CD14-positive monocyte (primary cell): Measurements from ENCODE around the gene PLEKHM3. TPM values are rescaled to one million over a fixed set of nuclear protein-coding genes. Genes with fewer than 3 reads are reported as not detected.
A peak's percentile ranks its signal among the peaks of the same experiment; 100 is the strongest.

Experiments
- DNase-seq, 3 donors: peaks; one replicate each; pipeline ENCODE4 v3.0.0-alpha.2; 2011 to 2022
- H2AFZ ChIP-seq: 2 replicates; pipeline ENCODE4 v1.6.0; 2012; ENCODE audit warnings: mild to moderate bottlenecking, low read depth, low read length, inconsistent platforms; ENCODE audit not compliant: insufficient read depth, poor library complexity, severe bottlenecking
- H3K27ac ChIP-seq, 2 donors: 1 replicate in 1 of 2; 2 replicates in 1 of 2; pipeline ENCODE4 v1.5.1; 2012 to 2013; ENCODE audit warnings: low read length in 2 of 2, control low read depth in 1 of 2, inconsistent platforms in 1 of 2, low read depth in 1 of 2, mild to moderate bottlenecking in 1 of 2
- H3K27me3 ChIP-seq, 2 donors: one replicate each; pipeline versions ENCODE4 v1.6.0 to v1.6.1; 2011 to 2013; ENCODE audit warnings: low read length in 2 of 2; ENCODE audit not compliant: control insufficient read depth in 2 of 2, insufficient read depth in 2 of 2
- H3K36me3 ChIP-seq, 2 donors: replicated peaks in 1 of 2; 1 replicate in 1 of 2; 2 replicates in 1 of 2; pipeline versions ENCODE4 v1.5.1 to v1.6.1; 2012 to 2013; ENCODE audit warnings: low read length in 2 of 2, control low read depth in 1 of 2, inconsistent platforms in 1 of 2, mild to moderate bottlenecking in 1 of 2; ENCODE audit not compliant: insufficient read depth in 2 of 2, control insufficient read depth in 1 of 2
- H3K4me1 ChIP-seq, 2 donors: 1 replicate in 1 of 2; 2 replicates in 1 of 2; pipeline versions ENCODE4 v1.5.1 to v1.6.1; 2012 to 2013; ENCODE audit warnings: low read length in 2 of 2, control low read depth in 1 of 2, inconsistent platforms in 1 of 2, mild to moderate bottlenecking in 1 of 2, moderate library complexity in 1 of 2; ENCODE audit not compliant: insufficient read depth in 2 of 2, control insufficient read depth in 1 of 2
- H3K4me2 ChIP-seq: replicated peaks from 2 replicates; pipeline ENCODE3; 2012; ENCODE audit warnings: low read length, moderate library complexity, mild to moderate bottlenecking; ENCODE audit not compliant: poor library complexity, severe bottlenecking; ENCODE audit errors: extremely low read depth
- H3K4me3 ChIP-seq, 3 experiments: fragments of 200-600 bp in 1 of 3; sonication (generic) in 1 of 3; replicated peaks in 1 of 3; 1 replicate in 2 of 3; 2 replicates in 1 of 3; pipeline ENCODE4 v1.5.1; 2011 to 2013; ENCODE audit warnings: low read length in 3 of 3, mild to moderate bottlenecking in 3 of 3, control low read depth in 2 of 3, low read depth in 2 of 3, inconsistent platforms in 1 of 3, moderate library complexity in 1 of 3
- H3K79me2 ChIP-seq: 2 replicates; pipeline ENCODE4 v1.6.0; 2012; ENCODE audit warnings: mild to moderate bottlenecking, control low read depth, inconsistent platforms, low read length, moderate library complexity; ENCODE audit not compliant: insufficient read depth
- H3K9ac ChIP-seq: 2 replicates; pipeline ENCODE4 v1.6.0; 2017; ENCODE audit warnings: low read length, mild to moderate bottlenecking; ENCODE audit not compliant: insufficient read depth, poor library complexity, severe bottlenecking
- H3K9me3 ChIP-seq, 2 donors: replicated peaks in 1 of 2; 1 replicate in 1 of 2; 2 replicates in 1 of 2; pipeline versions ENCODE4 v1.5.1 to v1.6.1; 2012 to 2013; ENCODE audit warnings: low read length in 2 of 2, control low read depth in 1 of 2; ENCODE audit not compliant: control insufficient read depth in 1 of 2, insufficient read depth in 1 of 2
- H4K20me1 ChIP-seq: 2 replicates; pipeline ENCODE4 v1.6.0; 2012; ENCODE audit warnings: mild to moderate bottlenecking, low read length, control low read depth, moderate library complexity; ENCODE audit not compliant: insufficient read depth
- H3K27ac Mint-ChIP-seq, 7 donors: one replicate each; pipeline ENCODE4 v1.8.0; 2020; ENCODE audit warnings: mild to moderate bottlenecking in 7 of 7, mixed read lengths in 7 of 7, moderate library complexity in 6 of 7, inconsistent platforms in 2 of 7
- H3K27me3 Mint-ChIP-seq, 3 donors: one replicate each; pipeline ENCODE4 v1.8.0; 2021 to 2022; ENCODE audit warnings: low read depth in 3 of 3, mild to moderate bottlenecking in 3 of 3, mixed read lengths in 3 of 3, moderate library complexity in 3 of 3, inconsistent platforms in 1 of 3
- H3K36me3 Mint-ChIP-seq, 2 donors: one replicate each; pipeline ENCODE4 v1.8.0; 2020; ENCODE audit warnings: mixed read lengths in 2 of 2, inconsistent platforms in 1 of 2, mild to moderate bottlenecking in 1 of 2
- H3K4me1 Mint-ChIP-seq: one replicate; pipeline ENCODE4 v1.8.0; 2020; ENCODE audit warnings: mild to moderate bottlenecking, mixed read lengths
- H3K4me3 Mint-ChIP-seq, 2 donors: one replicate each; pipeline ENCODE4 v1.8.0; 2020; ENCODE audit warnings: mild to moderate bottlenecking in 2 of 2, mixed read lengths in 2 of 2, moderate library complexity in 1 of 2
- H3K9me3 Mint-ChIP-seq, 7 donors: one replicate each; pipeline ENCODE4 v1.8.0; 2020 to 2022; ENCODE audit warnings: mixed read lengths in 7 of 7, mild to moderate bottlenecking in 6 of 7, moderate library complexity in 6 of 7, inconsistent platforms in 2 of 7
- WGBS: methylation state at CpG from one replicate; pipeline ENCODE4 v1.1.5; 2013; ENCODE audit warnings: missing lambda C conversion rate; ENCODE audit not compliant: insufficient coverage; 5-methylcytosine and 5-hydroxymethylcytosine counted together
- intact Hi-C, 2 donors: fragments of 100-400 bp; cut with micrococcal nuclease; formaldehyde crosslinking; loops; one replicate each; pipeline versions ENCODE4 v1.15.0 to v1.15.1; 2023
- polyA plus RNA-seq, 3 donors: library from polyadenylated mRNA; depleted of rRNA in 1 of 3; unstranded in 2 of 3; stranded (reverse) in 1 of 3; fragments of 300-500 nt in 2 of 3; fragments of >200 nt in 1 of 3; fragmentation: Illumina TruSeq in 2 of 3; gene quantifications; 1 replicate in 2 of 3; 2 replicates in 1 of 3; pipeline ENCODE4 v1.2.3, GENCODE V29; 2012 to 2021
- TF ChIP-seq, protein P1 (sequence below): fragments of 200-600 bp; IDR thresholded peaks from one replicate; pipeline ENCODE4 v1.8.0; 2022; ENCODE audit warnings: antibody characterized with exemption, mild to moderate bottlenecking

PLEKHM3 gene
- polyA plus RNA-seq, 3 donors, result 3.0 to 8.0 (median 3.0) TPM

DNA sequence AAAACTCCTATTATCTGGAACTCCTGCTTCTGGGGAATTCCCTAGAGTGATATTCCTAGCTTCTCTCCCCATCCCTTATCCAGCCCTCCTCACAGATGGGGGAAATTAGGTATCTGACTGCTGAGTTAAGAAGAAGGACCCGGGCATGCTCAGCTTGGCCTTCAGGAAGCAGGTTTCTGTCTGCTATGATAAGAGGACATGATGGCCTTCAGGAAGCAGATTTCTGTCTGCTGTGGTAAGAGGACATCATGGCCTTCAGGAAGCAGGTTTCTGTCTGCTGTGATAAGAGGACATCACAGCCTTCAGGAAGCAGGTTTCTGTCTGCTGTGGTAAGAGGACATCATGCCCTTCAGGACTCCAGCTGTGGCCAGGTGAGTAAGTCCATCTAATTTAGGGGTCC lies 65.2 kb downstream of the PLEKHM3 start:
- no peak for DNase-seq
- TF ChIP-seq, protein P1, sequence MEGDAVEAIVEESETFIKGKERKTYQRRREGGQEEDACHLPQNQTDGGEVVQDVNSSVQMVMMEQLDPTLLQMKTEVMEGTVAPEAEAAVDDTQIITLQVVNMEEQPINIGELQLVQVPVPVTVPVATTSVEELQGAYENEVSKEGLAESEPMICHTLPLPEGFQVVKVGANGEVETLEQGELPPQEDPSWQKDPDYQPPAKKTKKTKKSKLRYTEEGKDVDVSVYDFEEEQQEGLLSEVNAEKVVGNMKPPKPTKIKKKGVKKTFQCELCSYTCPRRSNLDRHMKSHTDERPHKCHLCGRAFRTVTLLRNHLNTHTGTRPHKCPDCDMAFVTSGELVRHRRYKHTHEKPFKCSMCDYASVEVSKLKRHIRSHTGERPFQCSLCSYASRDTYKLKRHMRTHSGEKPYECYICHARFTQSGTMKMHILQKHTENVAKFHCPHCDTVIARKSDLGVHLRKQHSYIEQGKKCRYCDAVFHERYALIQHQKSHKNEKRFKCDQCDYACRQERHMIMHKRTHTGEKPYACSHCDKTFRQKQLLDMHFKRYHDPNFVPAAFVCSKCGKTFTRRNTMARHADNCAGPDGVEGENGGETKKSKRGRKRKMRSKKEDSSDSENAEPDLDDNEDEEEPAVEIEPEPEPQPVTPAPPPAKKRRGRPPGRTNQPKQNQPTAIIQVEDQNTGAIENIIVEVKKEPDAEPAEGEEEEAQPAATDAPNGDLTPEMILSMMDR, result no peak
- Mint-ChIP-seq H3K4me1 (peaks cover 6% of the 10 kb centered on the region), H3K9me3 (peaks cover 9 to 18% (median 14%) of the 10 kb centered on the region in 7 donors), H3K36me3 (peaks cover 37 to 38% of the 10 kb centered on the region in 2 donors), H3K27ac (peak overlapping the region in 1 of 7 donors; percentile 10), H3K4me3 (no peak overlapping the region), H3K27me3 (no peaks in the 10 kb centered on the region)
- WGBS, result 0% methylated on average over 1 of the region's 1 CpG
- no peak overlapping the region for H3K4me3 ChIP-seq
- H3K36me3 ChIP-seq, result peaks cover 0 to 26% of the 10 kb centered on the region in 2 donors
- no peaks in the 10 kb centered on the region for H4K20me1 ChIP-seq
- intact Hi-C loops, result no loop called here
- H3K79me2 ChIP-seq, result no peaks in the 10 kb centered on the region
- peaks cover 11 to 16% of the 10 kb centered on the region in 2 donors for H3K9me3 ChIP-seq
- H3K4me2 ChIP-seq, result no peak overlapping the region
- H3K27me3 ChIP-seq, result no peaks in the 10 kb centered on the region
- H3K9ac ChIP-seq, result no peak overlapping the region
- H3K27ac ChIP-seq, result no peak overlapping the region
- no peaks in the 10 kb centered on the region for H3K4me1 ChIP-seq
- no peak overlapping the region for H2AFZ ChIP-seq

GRCh38 chr2:207956771-207957170 lies 68.6 kb downstream of the PLEKHM3 start:
- DNase-seq, result no peak
- Mint-ChIP-seq H3K27ac (no peak overlapping the region), H3K4me1 (peaks cover 14% of the 10 kb centered on the region), H3K9me3 (no peaks in the 10 kb centered on the region), H3K27me3 (no peaks in the 10 kb centered on the region), H3K4me3 (no peak overlapping the region), H3K36me3 (peaks cover 11 to 18% of the 10 kb centered on the region in 2 donors)
- H3K36me3 ChIP-seq, result peaks cover 0 to 4% of the 10 kb centered on the region in 2 donors
- 92% methylated on average over 3 of the region's 3 CpGs for WGBS
- TF ChIP-seq, protein P1, result no peak
- no peak overlapping the region for H3K9ac ChIP-seq
- no peak overlapping the region for H3K4me2 ChIP-seq
- peaks cover 0 to under 1% of the 10 kb centered on the region in 2 donors for H3K9me3 ChIP-seq
- intact Hi-C loops, result no loop called here
- peaks cover 2 to 9% of the 10 kb centered on the region in 2 donors for H3K4me1 ChIP-seq
- no peaks in the 10 kb centered on the region for H3K79me2 ChIP-seq
- no peaks in the 10 kb centered on the region for H4K20me1 ChIP-seq
- H3K4me3 ChIP-seq, result no peak overlapping the region
- no peaks in the 10 kb centered on the region for H3K27me3 ChIP-seq
- H2AFZ ChIP-seq, result no peak overlapping the region
- no peak overlapping the region for H3K27ac ChIP-seq
